Activated naive CD8-positive, alpha-beta T cell treated with anti-CD3 and anti-CD28 coated beads for 36 hours (primary cell): ENCODE results near the gene LCNL1. TPM values are rescaled to one million over a fixed set of nuclear protein-coding genes. Genes with fewer than 3 reads are reported as not detected.
"Not testable (repeated sequence)": the region's sequence is repeated elsewhere in the genome, so short reads cannot be mapped to it uniquely, and the experiment has no call there.

ENCODE experiments used
- DNase-seq: peaks from one replicate; pipeline ENCODE4 v3.0.0; 2021
- H3K27ac Mint-ChIP-seq: one replicate; pipeline ENCODE4 v1.8.0; 2022; ENCODE audit warnings: mild to moderate bottlenecking, moderate library complexity, mixed read lengths
- H3K27me3 Mint-ChIP-seq: one replicate; pipeline ENCODE4 v1.8.0; 2022; ENCODE audit warnings: mild to moderate bottlenecking, mixed read lengths
- H3K36me3 Mint-ChIP-seq: one replicate; pipeline ENCODE4 v1.8.0; 2021; ENCODE audit warnings: mild to moderate bottlenecking, mixed read lengths
- H3K4me1 Mint-ChIP-seq: one replicate; pipeline ENCODE4 v1.8.0; 2021; ENCODE audit warnings: mixed read lengths
- H3K4me3 Mint-ChIP-seq: one replicate; pipeline ENCODE4 v1.8.0; 2022; ENCODE audit warnings: mild to moderate bottlenecking, moderate library complexity, mixed read lengths
- H3K9me3 Mint-ChIP-seq: one replicate; pipeline ENCODE4 v1.8.0; 2022; ENCODE audit warnings: mixed read lengths
- total RNA-seq, 2 experiments: library from RNA; stranded (reverse); gene quantifications; one replicate each; pipeline ENCODE4 v1.2.3, GENCODE V29; 2021

Gene LCNL1
- total RNA-seq, 2 experiments from 2014 or later = not detected

GRCh38 chr9:137032858-137033257 is 50.1 kb downstream of the LCNL1 start:
- Mint-ChIP-seq H3K4me1 (peaks cover 35% of the 10 kb centered on the region), H3K4me3 (no peak overlapping the region), H3K36me3 (no peaks in the 10 kb centered on the region), H3K27ac (no peak overlapping the region), H3K9me3 (no peaks in the 10 kb centered on the region), H3K27me3 (no peaks in the 10 kb centered on the region)
- DNase-seq = no peak

DNA sequence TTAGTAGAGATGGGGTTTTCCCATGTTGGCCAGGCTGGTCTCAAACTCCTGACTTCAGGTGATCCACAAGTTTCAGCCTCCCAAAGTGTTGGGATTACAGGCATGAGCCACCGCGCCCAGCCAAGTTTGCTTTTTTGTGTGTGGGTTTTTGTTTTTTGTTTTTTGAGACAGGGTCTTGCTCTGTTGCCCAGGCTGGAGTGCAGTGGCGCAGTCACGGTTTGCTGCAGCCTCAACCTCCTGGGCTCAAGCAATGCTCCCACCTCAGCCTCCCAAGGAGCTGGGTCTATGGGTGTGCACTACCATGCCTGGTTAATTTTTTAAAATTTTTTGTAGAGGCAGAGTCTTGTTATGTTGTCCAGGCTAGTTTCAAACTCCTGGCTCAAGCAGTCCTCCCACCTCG is 50.7 kb downstream of the LCNL1 start:
- not testable (repeated sequence) for H3K27ac Mint-ChIP-seq, H3K36me3 Mint-ChIP-seq, H3K9me3 Mint-ChIP-seq, DNase-seq, H3K4me3 Mint-ChIP-seq, H3K27me3 Mint-ChIP-seq
- peaks cover 35% of the 10 kb centered on the region for H3K4me1 Mint-ChIP-seq

DNA sequence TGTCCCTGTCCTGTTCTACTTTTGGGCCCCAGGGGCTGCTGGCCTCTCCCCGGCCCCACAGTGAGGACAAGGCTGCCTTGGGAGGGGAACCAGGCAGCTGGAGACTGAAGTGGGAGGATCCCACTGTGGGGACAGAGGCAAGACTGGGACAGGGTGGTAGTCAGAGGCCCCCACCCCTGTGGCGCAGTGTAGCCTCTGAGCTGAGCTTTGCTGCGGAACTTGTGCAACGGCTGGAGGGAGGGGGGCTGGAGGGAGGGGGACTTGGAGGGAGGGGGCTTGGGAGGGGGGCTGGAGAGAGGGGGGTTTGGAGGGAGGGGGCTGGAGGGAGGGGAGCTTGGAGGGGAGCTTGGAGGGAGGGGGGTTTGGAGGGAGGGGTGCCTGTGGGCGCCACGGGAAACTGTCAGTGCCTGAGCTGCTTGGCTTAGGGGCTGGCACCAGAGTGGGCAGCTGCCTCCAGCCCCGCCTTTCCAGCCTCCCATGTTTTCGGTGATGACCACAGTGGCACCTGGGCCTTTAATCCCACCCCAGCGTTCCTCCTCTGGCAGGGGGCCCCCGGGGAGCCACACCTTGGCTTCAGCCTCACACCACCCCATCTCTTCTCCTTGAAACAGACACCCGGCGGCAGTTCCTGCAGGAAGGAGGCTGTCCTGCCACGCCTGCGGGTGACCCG is 51.4 kb downstream of the LCNL1 start:
- Mint-ChIP-seq H3K36me3 (no peaks in the 10 kb centered on the region), H3K4me3 (peak overlapping the region; percentile 52), H3K4me1 (peaks cover 31% of the 10 kb centered on the region), H3K9me3 (no peaks in the 10 kb centered on the region), H3K27me3 (no peaks in the 10 kb centered on the region), H3K27ac (peak overlapping the region; percentile 46)
- DNase-seq = no peak

DNA sequence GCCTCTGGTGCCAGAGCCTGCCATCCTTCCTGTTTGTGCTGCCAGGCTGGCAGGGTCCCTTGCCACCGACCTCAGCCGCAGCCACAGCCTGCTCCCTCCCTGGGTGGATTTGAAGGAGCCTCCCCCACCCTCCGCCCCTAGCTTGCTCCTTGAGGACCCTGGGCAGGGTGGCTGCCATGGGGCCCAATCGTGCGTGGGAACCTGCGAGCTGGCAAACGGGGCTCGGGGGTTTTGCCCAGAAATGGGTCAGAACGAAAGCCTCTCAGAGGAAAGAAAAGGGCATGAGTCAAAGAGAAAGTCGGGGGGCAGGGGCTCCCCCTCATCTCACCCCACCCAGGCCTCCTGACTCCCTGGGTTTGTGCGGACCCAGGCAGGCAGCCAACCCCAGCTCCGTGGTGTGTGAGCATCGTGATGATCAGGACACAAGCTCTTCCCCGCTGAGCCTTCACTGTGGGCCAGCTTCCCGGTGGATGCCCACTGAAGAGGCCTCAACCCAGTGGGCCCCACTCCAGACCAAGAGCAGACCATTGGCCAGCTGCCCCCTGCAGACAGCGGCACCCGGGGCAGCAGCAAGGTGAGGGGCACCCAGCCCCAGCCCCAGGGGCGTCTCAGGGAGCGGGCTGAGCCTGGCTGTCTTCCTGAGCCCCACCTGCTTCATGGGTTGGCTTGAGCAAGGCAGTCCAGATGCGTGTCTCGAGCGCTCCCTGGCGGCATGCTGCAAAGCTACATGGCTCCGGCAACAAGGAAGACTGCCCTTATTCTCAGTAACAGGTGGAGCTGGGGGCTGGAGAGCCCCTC is 52.1 kb downstream of the LCNL1 start:
- peak overlapping the region; percentile 46 for H3K27ac Mint-ChIP-seq
- H3K9me3 Mint-ChIP-seq = no peaks in the 10 kb centered on the region
- DNase-seq = peak; percentile 88
- peak overlapping the region; percentile 52 for H3K4me3 Mint-ChIP-seq
- H3K4me1 Mint-ChIP-seq = peaks cover 25% of the 10 kb centered on the region
- no peaks in the 10 kb centered on the region for H3K36me3 Mint-ChIP-seq
- no peaks in the 10 kb centered on the region for H3K27me3 Mint-ChIP-seq

Other genes starting within 250 kb of the LCNL1 start
- 1 to 10 TPM; 5.4 to 6.1 TPM for gene LCN10, start 240.1 kb upstream of the LCNL1 start, total RNA-seq
- not detected for gene LCN6, start 234.5 kb upstream of the LCNL1 start, total RNA-seq
- not detected for gene LCN8, start 224.8 kb upstream of the LCNL1 start, total RNA-seq
- gene LCN15, start 218.5 kb upstream of the LCNL1 start, total RNA-seq = not detected
- gene TMEM141, start 191.6 kb upstream of the LCNL1 start, total RNA-seq = 10 to 100 TPM; 49.3 to 49.6 TPM
- gene CCDC183, start 186.7 kb upstream of the LCNL1 start, total RNA-seq = under 1 TPM in 1 of 2 experiments, not detected in 1; 0.43 TPM
- gene RABL6, start 175.0 kb upstream of the LCNL1 start, total RNA-seq = 10 to 100 TPM; 87.0 to 88.3 TPM
- 1 to 10 TPM; 2.8 to 3.1 TPM for gene AJM1, start 140.5 kb upstream of the LCNL1 start, total RNA-seq
- gene PHPT1, start 133.6 kb upstream of the LCNL1 start, total RNA-seq = 10 to 100 TPM; 93.0 to 97.8 TPM
- 10 to 100 TPM; 10.9 to 12.6 TPM for gene MAMDC4, start 130.6 kb upstream of the LCNL1 start, total RNA-seq
- gene EDF1, start 116.7 kb upstream of the LCNL1 start, total RNA-seq = 100 to 1,000 TPM; 276 to 284 TPM
- gene TRAF2, start 96.5 kb upstream of the LCNL1 start, total RNA-seq = 10 to 100 TPM; 38.8 to 45.8 TPM
- gene FBXW5, start 38.3 kb upstream of the LCNL1 start, total RNA-seq = 10 to 100 TPM; 55.6 to 59.3 TPM
- gene C8G, start 37.8 kb upstream of the LCNL1 start, total RNA-seq = under 1 TPM in 1 of 2 experiments, not detected in 1; 0.90 TPM
- 1 to 10 TPM in 1 of 2 experiments, under 1 TPM in 1; 0.84 to 1.2 TPM for gene LCN12, start 30.7 kb upstream of the LCNL1 start, total RNA-seq
- not detected for gene PTGDS, start 5.5 kb upstream of the LCNL1 start, total RNA-seq
- gene PAXX, start 9.4 kb downstream of the LCNL1 start, total RNA-seq = 10 to 100 TPM; 57.2 to 60.1 TPM
- gene CLIC3, start 13.6 kb downstream of the LCNL1 start, total RNA-seq = not detected
- 1 to 10 TPM; 4.2 to 4.9 TPM for gene ABCA2, start 45.2 kb downstream of the LCNL1 start, total RNA-seq
- not detected for gene FUT7, start 49.1 kb downstream of the LCNL1 start, total RNA-seq
- gene NPDC1, start 63.2 kb downstream of the LCNL1 start, total RNA-seq = 10 to 100 TPM; 13.2 to 13.5 TPM
- not detected for gene ENTPD2, start 71.1 kb downstream of the LCNL1 start, total RNA-seq
- 10 to 100 TPM; 15.2 to 15.4 TPM for gene SAPCD2, start 87.6 kb downstream of the LCNL1 start, total RNA-seq
- gene UAP1L1, start 94.5 kb downstream of the LCNL1 start, total RNA-seq = 10 to 100 TPM; 22.9 to 23.5 TPM
- 10 to 100 TPM; 24.7 to 25.1 TPM for gene MAN1B1, start 104.0 kb downstream of the LCNL1 start, total RNA-seq
- 100 to 1,000 TPM; 267 to 289 TPM for gene DPP7, start 131.7 kb downstream of the LCNL1 start, total RNA-seq
- not detected for gene GRIN1, start 156.2 kb downstream of the LCNL1 start, total RNA-seq
- gene LRRC26, start 187.1 kb downstream of the LCNL1 start, total RNA-seq = not detected
- gene TMEM210, start 189.1 kb downstream of the LCNL1 start, total RNA-seq = not detected
- gene ANAPC2, start 205.6 kb downstream of the LCNL1 start, total RNA-seq = 10 to 100 TPM; 42.6 to 48.3 TPM
- gene SSNA1, start 205.7 kb downstream of the LCNL1 start, total RNA-seq = 10 to 100 TPM; 78.1 to 80.1 TPM
- gene TPRN, start 217.7 kb downstream of the LCNL1 start, total RNA-seq = 1 to 10 TPM; 7.3 to 7.6 TPM
- gene TMEM203, start 222.7 kb downstream of the LCNL1 start, total RNA-seq = 10 to 100 TPM; 37.9 TPM
- 10 to 100 TPM; 37.6 to 38.8 TPM for gene NDOR1, start 222.7 kb downstream of the LCNL1 start, total RNA-seq
- gene RNF208, start 239.2 kb downstream of the LCNL1 start, total RNA-seq = 1 to 10 TPM; 6.0 to 7.1 TPM
- gene CYSRT1, start 242.2 kb downstream of the LCNL1 start, total RNA-seq = under 1 TPM; 0.32 to 0.49 TPM
- not detected for gene RNF224, start 244.5 kb downstream of the LCNL1 start, total RNA-seq
- gene SLC34A3, start 247.9 kb downstream of the LCNL1 start, total RNA-seq = not detected